IMR-90 (cell line): ENCODE measurements around the gene NEK2. TPM values are rescaled to one million over a fixed set of nuclear protein-coding genes. Genes with fewer than 3 reads are reported as not detected.

ENCODE experiments used
- ATAC-seq: fragments of 200-7000 bp; cut with Tn5 transposase; 2 replicates; pipeline ENCODE4 v1.9.1; 2020; ENCODE audit warnings: low read depth, mild to moderate bottlenecking, moderate library complexity
- BruUV-seq: library from RNA; stranded (reverse); fragments of 400-500 nt; replicated peaks from 2 replicates; lab custom pipeline; 2021; lab: Mats Ljungman, UMichigan
- CTCF ChIA-PET: fragments of 300-600 bp; formaldehyde crosslinking; extraction: SDS; loops from one replicate; lab custom pipeline; 2021; ENCODE audit warnings: antibody characterized with exemption; lab: Yijun Ruan, JAX
- POLR2A ChIA-PET: fragments of 300-600 bp; sonication (Branson Sonifier 250); formaldehyde crosslinking; loops from one replicate; lab custom pipeline; 2022; ENCODE audit warnings: antibody characterized with exemption; ENCODE audit not compliant: unreplicated experiment; lab: Charles Lee
- DNase-seq: peaks from one replicate; pipeline ENCODE4 v3.0.0; 2013
- H2AFZ ChIP-seq: replicated peaks from 2 replicates; pipeline ENCODE3; 2013; ENCODE audit warnings: low read length, mild to moderate bottlenecking; ENCODE audit not compliant: poor library complexity
- H2AK5ac ChIP-seq: 2 replicates; pipeline ENCODE4 v1.6.1; 2013; ENCODE audit warnings: low read depth, low read length, inconsistent platforms
- H2AK9ac ChIP-seq: replicated peaks from 2 replicates; pipeline ENCODE3; 2013; ENCODE audit warnings: mild to moderate bottlenecking, low read depth, low read length, moderate library complexity; ENCODE audit not compliant: poor library complexity
- H2BK120ac ChIP-seq: 2 replicates; pipeline ENCODE4 v1.6.1; 2013; ENCODE audit warnings: low read depth, low read length, inconsistent platforms
- H2BK15ac ChIP-seq: 3 replicates; pipeline ENCODE4 v1.6.1; 2013; ENCODE audit warnings: low read depth, low read length, inconsistent platforms
- H2BK20ac ChIP-seq: 2 replicates; pipeline ENCODE4 v1.6.1; 2013; ENCODE audit warnings: low read depth, mild to moderate bottlenecking, inconsistent platforms, low read length, moderate library complexity
- H2BK5ac ChIP-seq: 2 replicates; pipeline ENCODE4 v1.6.1; 2013; ENCODE audit warnings: mild to moderate bottlenecking, low read depth, low read length, inconsistent platforms; ENCODE audit not compliant: poor library complexity, severe bottlenecking
- H3K14ac ChIP-seq: replicated peaks from 2 replicates; pipeline ENCODE4 v1.6.1; 2013; ENCODE audit warnings: low read depth, low read length, inconsistent platforms
- H3K18ac ChIP-seq: 2 replicates; pipeline ENCODE4 v1.6.1; 2013; ENCODE audit warnings: low read depth, low read length, control low read depth
- H3K23ac ChIP-seq: 2 replicates; pipeline ENCODE4 v1.6.1; 2013; ENCODE audit warnings: low read depth, low read length, inconsistent platforms
- H3K27ac ChIP-seq: 2 replicates; pipeline ENCODE4 v1.5.1; 2013; ENCODE audit warnings: mild to moderate bottlenecking, control low read depth, low read length; ENCODE audit not compliant: insufficient read depth
- H3K27me3 ChIP-seq: 2 replicates; pipeline ENCODE4 v1.6.1; 2013; ENCODE audit warnings: low read length; ENCODE audit not compliant: control insufficient read depth, insufficient read depth
- H3K36me3 ChIP-seq: 2 replicates; pipeline ENCODE4 v1.6.1; 2013; ENCODE audit warnings: low read length, mixed read lengths; ENCODE audit not compliant: control insufficient read depth, insufficient read depth
- H3K4ac ChIP-seq: 2 replicates; pipeline ENCODE4 v1.6.1; 2013; ENCODE audit warnings: low read depth, low read length, inconsistent platforms
- H3K4me1 ChIP-seq: 2 replicates; pipeline ENCODE4 v1.6.1; 2013; ENCODE audit warnings: low read length, mixed read lengths; ENCODE audit not compliant: control insufficient read depth, insufficient read depth
- H3K4me2 ChIP-seq: 2 replicates; pipeline ENCODE4 v1.6.1; 2013; ENCODE audit warnings: low read depth, mild to moderate bottlenecking, control low read depth, low read length, moderate library complexity
- H3K4me3 ChIP-seq: 2 replicates; pipeline ENCODE4 v1.5.1; 2013; ENCODE audit warnings: low read depth, mild to moderate bottlenecking, control low read depth, low read length, moderate library complexity; ENCODE audit not compliant: insufficient read depth
- H3K56ac ChIP-seq: 2 replicates; pipeline ENCODE4 v1.6.1; 2013; ENCODE audit warnings: low read length, inconsistent platforms; ENCODE audit not compliant: insufficient read depth; ENCODE audit errors: extremely low read depth
- H3K79me1 ChIP-seq, 2 experiments: 2 replicates each; pipeline ENCODE4 v1.6.1; 2013; ENCODE audit warnings: low read length in 2 of 2, inconsistent platforms in 1 of 2, low read depth in 1 of 2
- H3K9ac ChIP-seq: 2 replicates; pipeline ENCODE4 v1.6.1; 2013; ENCODE audit warnings: low read depth, low read length, control low read depth
- H3K9me1 ChIP-seq: 2 replicates; pipeline ENCODE4 v1.6.1; 2013; ENCODE audit warnings: low read length, inconsistent platforms; ENCODE audit not compliant: insufficient read depth
- H3K9me3 ChIP-seq: 2 replicates; pipeline ENCODE4 v1.6.1; 2013; ENCODE audit warnings: low read length; ENCODE audit not compliant: control insufficient read depth, insufficient read depth
- H4K20me1 ChIP-seq: 2 replicates; pipeline ENCODE4 v1.6.1; 2013; ENCODE audit warnings: low read length, inconsistent platforms; ENCODE audit not compliant: insufficient read depth
- H4K5ac ChIP-seq: 2 replicates; pipeline ENCODE4 v1.6.1; 2013; ENCODE audit warnings: mild to moderate bottlenecking, low read depth, low read length, control low read depth
- H4K8ac ChIP-seq, 2 experiments: 2 replicates each; pipeline ENCODE4 v1.6.1; 2013; ENCODE audit warnings: low read depth in 2 of 2, low read length in 2 of 2, control low read depth in 1 of 2, inconsistent platforms in 1 of 2
- H4K91ac ChIP-seq: 2 replicates; pipeline ENCODE4 v1.6.1; 2013; ENCODE audit warnings: low read depth, low read length, inconsistent platforms; ENCODE audit not compliant: insufficient read depth
- BHLHE40 ChIP-seq: fragments of 150-350 bp; IDR thresholded peaks from 2 replicates; pipeline ENCODE4 v1.6.1; 2016; ENCODE audit warnings: mild to moderate bottlenecking, low read depth, low read length
- CEBPB ChIP-seq: IDR thresholded peaks from 2 replicates; pipeline ENCODE4 v1.6.1; 2012; ENCODE audit warnings: low read depth, low read length, improper control_type of control experiment
- CHD1 ChIP-seq: IDR thresholded peaks from 2 replicates; pipeline ENCODE4 v1.6.1; 2012; ENCODE audit warnings: low read depth, low read length, improper control_type of control experiment
- FOS ChIP-seq: fragments of 150-350 bp; IDR thresholded peaks from 2 replicates; pipeline ENCODE4 v1.6.1; 2016; ENCODE audit warnings: low read depth, low read length
- MAFK ChIP-seq: IDR thresholded peaks from 2 replicates; pipeline ENCODE4 v1.6.1; 2012; ENCODE audit warnings: low read depth, low read length, improper control_type of control experiment
- MXI1 ChIP-seq: IDR thresholded peaks from 2 replicates; pipeline ENCODE4 v1.6.1; 2012; ENCODE audit warnings: low read depth, mild to moderate bottlenecking, low read length, moderate library complexity, borderline replicate concordance
- NFE2L2 ChIP-seq: fragments of 150-350 bp; IDR thresholded peaks from 2 replicates; pipeline ENCODE4 v1.6.1; 2016; ENCODE audit warnings: low read depth, mild to moderate bottlenecking, low read length
- POLR2A ChIP-seq: IDR thresholded peaks from 2 replicates; pipeline ENCODE4 v1.6.1; 2012; ENCODE audit warnings: mild to moderate bottlenecking, low read depth, low read length
- RAD21 ChIP-seq: IDR thresholded peaks from 2 replicates; pipeline ENCODE4 v1.6.1; 2012; ENCODE audit warnings: low read length, improper control_type of control experiment
- RFX5 ChIP-seq: IDR thresholded peaks from 2 replicates; pipeline ENCODE4 v1.8.0; 2012; ENCODE audit warnings: low read depth, mild to moderate bottlenecking, low read length, moderate library complexity
- SMC3 ChIP-seq: fragments of 150-350 bp; IDR thresholded peaks from 2 replicates; pipeline ENCODE4 v1.6.1; 2016; ENCODE audit warnings: low read depth, mild to moderate bottlenecking, antibody characterized with exemption, low read length, moderate library complexity
- WGBS, 2 experiments: methylation state at CpG; one replicate each; pipeline versions ENCODE4 v1.1.5 to v1.1.7; 2013; ENCODE audit warnings: missing lambda C conversion rate in 2 of 2; ENCODE audit not compliant: insufficient read length in 1 of 2; ENCODE audit errors: extremely low coverage in 2 of 2; 5-methylcytosine and 5-hydroxymethylcytosine counted together
- dilution Hi-C: fragments of 300-500 bp; cut with HindIII; formaldehyde crosslinking; loops from one replicate; pipeline ENCODE4 v1.14.3; 2018; ENCODE audit warnings: low sequenced_read_pairs; ENCODE audit not compliant: unreplicated experiment
- in situ Hi-C: fragments of 300-500 bp; cut with MboI; formaldehyde crosslinking; loops from 3 replicates; pipeline ENCODE4 v1.14.3; 2019; ENCODE audit warnings: low sequenced_read_pairs, inconsistent platforms, mixed read lengths
- intact Hi-C: fragments of 100-400 bp; cut with micrococcal nuclease; formaldehyde crosslinking; loops from 2 replicates; pipeline ENCODE4 v1.10.0; 2022
- polyA plus RNA-seq, 3 experiments: library from polyadenylated mRNA; depleted of rRNA; stranded (reverse); fragments of >200 nt; gene quantifications; 2 replicates each; pipeline ENCODE4 v1.2.3, GENCODE V29; 2012; ENCODE audit warnings: low replicate concordance in 1 of 3
- total RNA-seq: library from RNA; depleted of rRNA; stranded (reverse); fragments of >200 nt; gene quantifications from 2 replicates; pipeline ENCODE4 v1.2.3, GENCODE V29; 2012
- TF ChIP-seq, protein P1 (sequence below): conservative IDR thresholded peaks from 2 replicates; pipeline ENCODE4 v1.5.1; 2012; ENCODE audit warnings: mild to moderate bottlenecking, low read depth, low read length, improper control_type of control experiment

Gene NEK2
- total and polyA plus RNA-seq, 2 of the 4 experiments (the other 2 are of a cell fraction): 9.9 to 26.0 TPM

DNA sequence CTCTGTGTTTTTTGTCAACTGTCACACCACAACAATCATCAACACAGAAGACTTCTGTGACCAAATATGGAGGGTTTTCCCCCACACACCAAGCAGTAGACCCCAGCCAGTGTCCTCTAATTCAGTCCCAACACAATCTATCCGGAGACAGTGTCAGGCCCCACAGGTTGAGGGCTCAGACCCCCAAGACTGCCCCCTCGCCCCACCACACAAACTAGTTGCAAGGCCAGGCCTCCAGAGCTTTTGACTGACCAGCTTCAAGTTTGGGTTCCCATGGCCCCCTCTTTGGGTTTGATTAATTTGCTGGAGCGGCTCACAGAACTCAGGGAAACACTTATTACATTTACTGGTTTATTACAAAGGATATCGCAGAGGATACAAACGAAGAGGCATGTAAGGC is 37.2 kb downstream of the NEK2 start:
- Histone ChIP-seq H3K23ac (no peak overlapping the region), H3K27ac (no peak overlapping the region; the same call in 1 of the 2 replicates), H3K4ac (peak overlapping the region; percentile 79; the same call in 1 of the 2 replicates), H3K18ac (peak overlapping the region; percentile 83; the same call in 1 of the 2 replicates), H2AFZ (no peak overlapping the region), H2BK20ac (no peak overlapping the region), H4K91ac (no peak overlapping the region; the same call in 1 of the 2 replicates), H4K5ac (no peak overlapping the region), H3K4me3 (no peak overlapping the region), H3K79me1 (no peaks in the 10 kb centered on the region), H3K36me3 (no peaks in the 10 kb centered on the region), H3K9ac (no peak overlapping the region), H2BK120ac (peak overlapping the region; percentile 86; the same call in 1 of the 2 replicates), H3K9me3 (no peaks in the 10 kb centered on the region), H2AK9ac (no peak overlapping the region), H2BK15ac (peak overlapping the region; percentile 56; the same call in 2 of the 3 replicates), H3K4me2 (no peak overlapping the region), H3K14ac (no peak overlapping the region), H4K8ac (no peak overlapping the region), H2AK5ac (0 out of 2 replicates have a peak overlapping the region, but pooled peaks have one; percentile 49), H3K9me1 (peaks cover 17% of the 10 kb centered on the region), H3K4me1 (peaks cover 16% of the 10 kb centered on the region), H3K27me3 (no peaks in the 10 kb centered on the region), H3K56ac (no peak overlapping the region), H4K20me1 (no peaks in the 10 kb centered on the region), H2BK5ac (no peak overlapping the region)
- ATAC-seq (no peak), DNase-seq (no peak)
- 100% methylated on average over 1 of the region's 5 CpGs; no CpG with 5 or more reads in 1 of the 2 experiments for WGBS, 2 experiments
- no TSS peak for BruUV-seq
- POLR2A ChIA-PET: no interaction called here
- in situ Hi-C loops: no loop called here
- CTCF ChIA-PET: no interaction called here
- intact Hi-C loops: no loop called here
- dilution Hi-C loops: no loop called here
- TF ChIP-seq BHLHE40 (no peak), CEBPB (no peak), RFX5 (no peak), MXI1 (no peak), POLR2A (no peak), FOS (no peak), SMC3 (no peak), NFE2L2 (no peak), MAFK (no peak), RAD21 (no peak), CHD1 (no peak)
- TF ChIP-seq, protein P1, sequence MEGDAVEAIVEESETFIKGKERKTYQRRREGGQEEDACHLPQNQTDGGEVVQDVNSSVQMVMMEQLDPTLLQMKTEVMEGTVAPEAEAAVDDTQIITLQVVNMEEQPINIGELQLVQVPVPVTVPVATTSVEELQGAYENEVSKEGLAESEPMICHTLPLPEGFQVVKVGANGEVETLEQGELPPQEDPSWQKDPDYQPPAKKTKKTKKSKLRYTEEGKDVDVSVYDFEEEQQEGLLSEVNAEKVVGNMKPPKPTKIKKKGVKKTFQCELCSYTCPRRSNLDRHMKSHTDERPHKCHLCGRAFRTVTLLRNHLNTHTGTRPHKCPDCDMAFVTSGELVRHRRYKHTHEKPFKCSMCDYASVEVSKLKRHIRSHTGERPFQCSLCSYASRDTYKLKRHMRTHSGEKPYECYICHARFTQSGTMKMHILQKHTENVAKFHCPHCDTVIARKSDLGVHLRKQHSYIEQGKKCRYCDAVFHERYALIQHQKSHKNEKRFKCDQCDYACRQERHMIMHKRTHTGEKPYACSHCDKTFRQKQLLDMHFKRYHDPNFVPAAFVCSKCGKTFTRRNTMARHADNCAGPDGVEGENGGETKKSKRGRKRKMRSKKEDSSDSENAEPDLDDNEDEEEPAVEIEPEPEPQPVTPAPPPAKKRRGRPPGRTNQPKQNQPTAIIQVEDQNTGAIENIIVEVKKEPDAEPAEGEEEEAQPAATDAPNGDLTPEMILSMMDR: no peak
